CD4-positive, alpha-beta T cell treated with Interleukin-15 for 1 hour (primary cell): ENCODE results near the gene C5orf46.
"Not testable (repeated sequence)": the region's sequence is repeated elsewhere in the genome, so short reads cannot be mapped to it uniquely, and the experiment has no call there.

Experiments
- DNase-seq: peaks from one replicate; pipeline ENCODE4 v3.0.0-alpha.2; 2020

C5orf46 gene

DNA sequence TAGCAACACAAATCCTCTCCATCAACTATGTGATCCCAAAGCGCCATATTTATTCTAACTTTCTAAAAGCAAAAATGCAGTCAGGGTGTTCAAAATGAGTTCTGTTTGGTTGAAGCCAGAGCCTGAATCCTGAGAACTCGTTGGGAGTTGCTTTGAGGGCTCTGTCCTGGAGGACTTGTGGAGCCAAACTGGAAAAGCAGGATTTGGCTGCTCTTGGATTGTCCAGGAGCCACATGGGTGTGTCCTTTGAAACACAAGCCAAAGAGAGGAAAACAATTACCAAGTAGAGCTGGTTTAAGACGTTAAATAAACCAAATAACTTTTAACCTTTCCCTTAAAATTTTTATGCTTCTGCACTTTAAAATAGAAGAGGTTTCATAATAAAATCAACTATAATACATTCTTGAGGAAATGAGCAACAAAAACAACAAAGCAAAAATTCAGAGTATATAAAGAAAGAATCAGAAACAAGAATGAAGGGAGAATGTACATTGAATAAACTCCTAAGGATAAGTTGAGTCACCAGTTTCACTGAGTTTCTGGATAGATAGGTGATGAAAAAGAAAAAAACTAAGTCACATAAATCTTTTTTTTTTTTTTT, 13.5 kb downstream of the C5orf46 start:
- DNase-seq = no peak

DNA sequence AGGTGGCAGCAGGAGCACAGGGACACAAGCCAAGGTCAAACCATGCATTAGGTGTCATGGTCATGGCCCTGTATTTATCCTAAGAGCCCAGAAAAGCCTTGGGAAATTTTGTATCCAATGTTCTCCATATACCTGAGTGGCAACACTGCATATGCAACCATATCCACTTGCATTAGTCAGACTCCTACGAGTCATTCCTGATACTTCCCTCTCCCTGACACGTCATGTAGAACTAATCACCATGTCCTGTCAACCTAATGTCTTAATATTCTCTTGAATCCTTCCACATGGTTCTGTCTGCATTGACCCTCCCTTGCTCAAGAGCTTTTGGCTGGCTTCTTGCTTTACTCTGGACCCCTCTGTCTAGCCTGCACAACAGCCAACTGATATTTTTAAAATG, 18.4 kb downstream of the C5orf46 start:
- DNase-seq = no peak

DNA sequence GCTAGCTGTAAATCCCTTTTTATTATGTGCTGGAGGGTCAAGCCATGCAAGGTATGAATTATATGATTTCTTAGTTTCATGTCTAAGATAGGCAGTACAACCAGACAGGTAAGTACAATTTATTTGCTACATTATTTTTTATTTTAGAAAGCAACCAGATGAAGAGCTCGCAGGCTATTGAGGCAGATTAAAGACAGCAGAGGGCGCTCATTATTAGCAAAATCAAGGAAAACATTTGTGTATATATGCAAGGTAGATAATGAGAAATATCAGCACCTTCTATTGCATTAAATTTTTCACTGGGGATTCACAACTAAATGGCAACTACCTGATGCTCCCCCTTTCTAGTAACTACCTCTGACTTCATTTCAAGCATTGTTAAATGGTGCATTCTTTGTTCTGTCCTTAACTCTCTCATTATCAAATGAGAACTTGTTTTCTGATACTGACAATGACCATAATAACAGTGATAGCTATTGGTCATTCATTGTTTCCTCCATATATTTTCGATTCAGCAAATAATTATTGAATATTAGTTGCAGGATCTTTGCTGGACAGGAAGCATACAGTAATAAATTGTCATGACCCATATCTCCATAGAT, 19.2 kb downstream of the C5orf46 start:
- no peak for DNase-seq

DNA sequence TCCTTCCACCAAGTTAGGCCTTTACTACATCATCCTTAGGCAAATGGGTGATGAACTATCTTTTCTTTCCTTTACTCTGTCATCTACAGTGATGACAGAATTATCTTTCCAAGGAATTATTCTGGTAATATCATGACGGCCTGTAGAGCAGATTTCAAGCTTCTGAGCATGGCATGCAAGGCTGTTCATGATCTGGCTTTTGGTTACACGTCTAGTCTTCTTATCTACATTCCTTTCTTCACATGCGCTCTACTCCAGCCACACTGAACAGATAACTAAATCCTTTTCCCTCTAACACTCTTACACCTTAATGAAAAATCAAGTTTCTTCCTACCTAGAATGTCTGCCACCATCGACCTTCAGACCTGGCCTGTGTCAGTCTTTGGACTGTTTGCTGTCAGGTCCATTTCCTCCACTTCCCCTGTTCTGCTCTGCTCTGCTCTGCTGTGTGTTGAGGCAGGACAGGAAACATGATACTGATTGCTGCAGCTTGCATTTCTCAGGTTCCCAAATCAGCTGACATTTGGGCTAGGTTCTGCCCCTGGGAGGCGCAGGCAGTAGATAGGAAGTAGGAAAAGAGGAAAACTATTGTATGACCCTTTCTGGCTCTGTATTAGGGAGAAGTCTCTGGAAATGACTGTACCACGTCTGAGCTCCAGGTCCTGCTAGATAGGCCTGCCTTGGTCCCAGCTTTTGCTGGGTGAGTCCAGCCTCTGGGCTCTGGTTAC, 23.6 kb downstream of the C5orf46 start:
- DNase-seq = no peak

DNA sequence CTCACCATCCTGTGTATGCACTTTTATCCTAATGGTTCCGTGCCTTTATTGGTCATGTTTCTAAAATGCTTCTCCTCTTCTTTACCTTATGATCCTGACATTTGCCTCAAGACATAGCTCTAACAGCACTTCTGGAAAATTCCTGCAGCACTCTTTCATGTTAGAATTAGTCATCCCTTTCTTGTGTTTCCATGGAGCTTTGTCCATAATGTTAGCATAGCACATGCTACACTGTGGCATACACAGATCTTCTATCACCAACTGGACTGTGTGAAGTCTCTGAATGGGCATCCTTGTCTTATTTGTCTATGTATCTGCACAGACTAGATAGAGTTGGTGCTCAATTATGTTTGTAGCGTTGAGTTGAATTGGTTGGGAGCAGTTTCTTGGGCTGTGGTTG, 25.9 kb downstream of the C5orf46 start:
- no peak for DNase-seq

DNA sequence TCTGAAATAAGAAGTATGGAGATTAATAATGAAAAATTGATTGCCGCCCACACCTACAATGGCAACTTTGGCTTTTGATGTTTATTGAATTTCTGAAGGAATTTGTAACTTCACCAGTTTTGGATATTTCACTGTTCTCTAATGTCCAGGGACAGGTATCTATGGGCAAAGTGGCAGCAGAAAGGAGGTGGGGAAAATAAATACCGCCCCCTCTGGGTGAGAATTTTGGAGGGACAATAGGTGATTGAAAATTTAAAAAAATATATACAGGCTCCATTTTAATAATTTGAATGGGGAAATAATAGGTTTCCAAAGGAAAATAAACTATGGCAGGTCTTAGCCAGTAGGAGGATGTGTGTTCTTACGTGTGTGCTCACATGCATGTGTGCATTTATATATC, 26.6 kb downstream of the C5orf46 start:
- no peak for DNase-seq

DNA sequence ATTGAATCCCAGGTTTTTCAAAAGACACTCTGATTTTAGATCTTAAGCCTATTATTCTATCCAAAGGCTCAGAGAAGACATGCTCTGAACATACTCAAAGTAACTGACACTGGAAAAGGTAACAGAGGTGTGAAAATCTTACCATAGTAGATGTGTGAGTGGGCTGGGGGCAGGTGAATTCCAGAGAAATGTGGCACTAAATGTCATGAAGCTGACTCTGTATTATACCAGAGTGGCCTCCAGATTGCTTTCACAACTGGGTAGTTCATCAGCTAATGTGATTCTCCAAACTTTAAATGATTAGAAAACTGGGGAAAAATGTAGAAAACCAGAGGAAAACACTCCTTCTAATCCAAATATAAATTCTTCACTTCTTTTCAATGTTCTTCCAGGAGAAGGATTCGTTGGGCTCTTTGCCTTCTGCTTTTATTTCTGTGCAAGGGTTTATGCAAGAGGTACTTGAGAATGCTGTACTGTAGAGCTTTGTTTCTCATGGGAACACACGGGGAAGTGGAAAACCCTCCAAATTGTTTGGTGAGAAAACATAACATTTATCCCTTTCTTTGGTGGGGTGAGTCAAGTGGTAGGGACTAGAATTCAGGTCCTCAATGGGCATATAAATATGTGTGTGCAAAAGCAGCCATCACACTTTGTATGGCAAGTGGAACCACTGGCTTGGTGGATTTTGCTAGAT, 28.1 kb downstream of the C5orf46 start, which contains the start of gene SCGB3A2:
Gene SCGB3A2, plus strand, starts transcription at position 646 of the 694 bp plus-strand sequence. CDS start 93 bp downstream, outside the sequence.
- DNase-seq = no peak

DNA sequence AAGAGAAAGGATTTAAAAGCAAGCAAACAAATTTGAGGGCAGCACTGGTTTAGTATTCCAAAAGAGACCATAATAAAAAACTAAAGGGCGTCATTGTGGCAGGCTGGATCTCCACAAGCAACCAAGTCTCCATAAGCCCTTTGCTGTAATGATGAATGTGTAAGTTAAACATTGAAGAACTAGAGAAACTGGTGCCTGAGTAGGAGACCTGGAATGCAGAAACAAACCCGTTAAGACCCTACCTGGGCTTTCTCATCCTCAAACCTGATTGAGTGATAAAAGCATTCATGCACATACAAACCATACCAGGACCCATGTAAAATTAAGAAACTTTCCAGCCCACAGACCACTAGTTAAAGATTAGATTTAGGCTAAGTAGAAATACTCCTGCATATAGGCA, 29.7 kb downstream of the C5orf46 start:
- DNase-seq = no peak

DNA sequence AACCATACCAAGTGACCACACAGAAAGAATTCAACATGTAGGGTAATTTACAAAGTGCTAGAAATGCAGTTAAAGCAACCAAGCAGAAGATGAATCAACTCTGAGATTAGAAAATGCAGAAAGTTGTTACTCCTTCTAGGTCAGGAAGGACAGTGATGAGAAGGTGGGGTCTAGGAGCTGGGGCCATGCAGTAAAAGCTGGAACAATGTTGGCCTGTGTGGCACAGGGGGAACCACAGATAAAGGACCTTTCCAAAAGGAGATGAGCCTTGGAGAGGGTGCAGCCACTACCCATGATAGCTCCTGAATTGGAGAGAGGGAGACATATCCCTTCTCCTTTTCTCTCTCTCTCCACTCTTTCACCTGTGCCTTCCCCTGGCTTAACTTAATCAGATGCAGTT, 30.2 kb downstream of the C5orf46 start:
- DNase-seq = no peak

DNA sequence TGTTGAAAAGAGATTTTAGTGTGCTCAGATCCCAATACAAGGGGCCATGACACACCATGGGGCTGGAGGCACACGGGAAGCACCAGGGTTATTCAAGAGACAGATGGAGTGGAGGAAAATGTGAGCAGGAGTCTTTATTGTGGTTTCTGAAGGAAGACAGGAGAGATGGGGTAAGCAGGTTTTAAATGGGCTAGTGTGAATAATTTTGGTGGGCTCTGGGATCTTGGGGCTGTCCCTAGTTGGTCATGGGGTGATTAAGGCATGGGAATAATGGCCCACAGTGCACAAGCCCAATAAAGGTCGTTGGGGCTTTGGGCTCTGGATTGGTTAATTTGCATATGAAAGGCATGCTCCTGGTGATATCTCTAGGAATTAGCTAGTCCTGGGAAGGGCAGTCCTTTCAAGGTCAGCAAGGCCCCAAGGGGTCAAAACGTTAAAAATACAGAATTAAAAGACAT, 31.4 kb downstream of the C5orf46 start:
- DNase-seq = no peak

DNA sequence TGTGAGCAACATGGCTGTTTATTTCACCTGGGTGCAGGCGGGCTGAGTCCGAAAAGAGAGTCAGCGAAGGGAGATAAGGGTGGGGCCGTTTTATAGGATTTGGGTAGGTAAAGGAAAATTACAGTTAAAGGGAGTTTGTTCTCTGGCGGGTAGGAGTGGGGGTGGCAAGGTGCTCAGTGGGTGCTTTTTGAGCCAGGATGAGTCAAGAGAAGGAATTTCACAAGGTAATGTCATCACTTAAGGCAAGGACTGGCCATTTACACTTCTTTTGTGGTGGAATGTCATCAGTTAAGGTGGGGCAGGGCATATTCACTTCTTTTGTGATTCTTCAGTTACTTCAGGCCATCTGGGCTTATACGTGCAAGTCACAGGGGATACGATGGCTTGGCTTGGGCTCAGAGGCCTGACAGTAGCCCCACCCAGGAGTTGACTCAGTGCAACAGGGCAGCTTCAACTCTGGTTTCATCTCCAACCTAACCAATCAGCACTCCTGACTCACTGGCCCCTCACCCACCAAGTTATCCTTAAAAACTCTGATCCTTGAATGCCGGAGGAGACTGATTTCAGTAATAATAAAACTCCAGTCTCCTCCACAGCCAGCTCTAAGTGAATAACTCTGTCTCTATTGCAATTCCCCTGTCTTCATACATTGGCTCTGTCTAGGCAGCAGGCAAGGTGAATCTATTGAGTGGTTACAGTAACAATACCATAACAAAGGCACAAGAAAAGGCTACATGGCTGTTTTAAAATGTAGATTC, 32.0 kb downstream of the C5orf46 start:
- DNase-seq = not testable (repeated sequence)

DNA sequence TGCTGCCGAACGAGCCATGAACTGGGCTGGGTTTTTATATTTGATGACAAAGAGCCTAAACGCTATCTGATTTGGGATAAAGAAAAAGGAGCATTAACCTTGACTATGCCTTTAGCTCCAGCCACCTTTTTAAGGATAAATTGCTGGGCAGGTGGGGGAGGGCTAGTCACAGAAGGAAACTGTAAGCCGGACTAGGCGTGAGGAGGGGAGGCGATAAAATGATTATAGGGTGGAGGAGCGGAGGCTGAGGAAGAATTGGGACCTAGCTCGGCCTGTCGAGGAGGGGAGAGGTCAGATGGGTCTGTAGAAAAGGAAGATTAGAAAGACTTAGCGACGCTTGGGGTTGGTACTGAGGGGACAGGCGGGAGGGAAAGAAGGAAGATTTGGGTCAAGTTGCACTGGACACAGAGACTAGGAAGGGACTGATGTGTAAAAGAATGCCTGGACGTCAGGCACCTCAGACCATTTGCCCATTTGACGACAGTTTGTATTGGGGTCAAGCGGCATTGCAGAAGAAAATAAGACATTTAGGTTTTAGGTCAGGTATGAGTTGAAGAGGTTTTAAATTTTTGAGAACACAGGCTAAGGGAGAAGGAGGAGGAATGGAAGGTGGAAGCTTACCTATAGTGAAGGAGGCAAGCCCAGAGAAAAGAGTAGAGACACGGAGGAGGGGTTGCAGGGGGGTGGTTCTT, 33.4 kb downstream of the C5orf46 start:
- DNase-seq = not testable (repeated sequence)

DNA sequence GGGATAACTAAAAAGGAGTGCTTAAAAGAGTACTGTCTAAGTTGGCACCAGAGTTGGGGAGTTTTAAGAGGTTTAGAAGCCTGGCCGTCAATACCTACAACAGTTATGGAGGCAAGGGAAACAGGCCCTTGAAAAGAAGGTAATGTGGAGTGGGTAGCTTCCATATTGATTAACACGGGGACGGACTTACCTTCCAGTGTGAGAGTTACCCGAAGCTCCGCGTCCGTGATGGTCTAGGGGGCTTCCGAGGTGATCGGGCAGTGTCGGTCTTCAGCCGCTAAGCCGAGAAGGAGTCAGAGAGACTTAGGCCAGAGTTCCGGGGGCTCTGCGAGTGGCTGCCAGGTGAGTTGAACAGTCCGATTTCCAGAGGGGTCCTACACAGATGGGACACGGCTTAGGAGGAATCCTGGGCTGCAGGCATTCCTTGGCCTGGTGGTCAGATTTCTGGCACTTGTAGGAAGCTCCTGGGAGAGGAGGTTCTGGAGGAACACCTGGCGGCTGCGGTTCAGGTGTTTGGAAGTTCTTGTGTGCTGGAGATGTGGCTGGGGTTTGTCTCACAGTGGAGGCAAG, 34.3 kb downstream of the C5orf46 start:
- not testable (repeated sequence) for DNase-seq

DNA sequence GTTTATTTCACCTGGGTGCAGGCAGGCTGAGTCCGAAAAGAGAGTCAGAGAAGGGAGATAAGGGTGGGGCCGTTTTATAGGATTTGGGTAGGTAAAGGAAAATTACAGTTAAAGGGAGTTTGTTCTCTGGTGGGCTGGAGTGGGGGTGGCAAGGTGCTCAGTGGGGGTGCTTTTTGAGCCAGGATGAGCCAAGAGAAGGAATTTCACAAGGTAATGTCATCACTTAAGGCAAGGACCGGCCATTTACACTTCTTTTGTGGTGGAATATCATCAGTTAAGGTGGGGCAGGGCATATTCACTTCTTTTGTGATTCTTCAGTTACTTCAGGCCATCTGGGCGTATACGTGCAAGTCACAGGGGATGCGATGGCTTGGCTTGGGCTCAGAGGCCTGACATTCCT, 36.4 kb downstream of the C5orf46 start:
- not testable (repeated sequence) for DNase-seq

DNA sequence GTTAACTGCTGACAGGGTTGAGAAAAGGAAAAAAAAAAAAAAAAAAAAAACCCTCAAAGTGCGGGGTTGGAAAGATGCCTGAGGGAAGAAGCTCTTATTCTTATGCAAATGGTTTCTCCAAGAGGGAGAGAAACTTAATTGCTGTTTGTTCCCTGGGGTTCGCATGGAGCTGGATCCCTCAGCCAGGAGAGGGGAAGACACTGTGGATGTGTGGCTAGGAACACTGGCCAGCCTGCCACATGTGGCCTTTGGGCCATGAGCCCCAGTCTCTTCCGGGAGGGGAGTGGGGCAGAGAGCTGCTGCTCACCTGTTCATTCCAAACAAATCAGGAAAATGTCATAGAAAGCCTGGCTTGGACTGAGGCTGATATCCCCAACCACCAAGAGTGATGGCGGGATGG, 37.2 kb downstream of the C5orf46 start:
- DNase-seq = no peak

DNA sequence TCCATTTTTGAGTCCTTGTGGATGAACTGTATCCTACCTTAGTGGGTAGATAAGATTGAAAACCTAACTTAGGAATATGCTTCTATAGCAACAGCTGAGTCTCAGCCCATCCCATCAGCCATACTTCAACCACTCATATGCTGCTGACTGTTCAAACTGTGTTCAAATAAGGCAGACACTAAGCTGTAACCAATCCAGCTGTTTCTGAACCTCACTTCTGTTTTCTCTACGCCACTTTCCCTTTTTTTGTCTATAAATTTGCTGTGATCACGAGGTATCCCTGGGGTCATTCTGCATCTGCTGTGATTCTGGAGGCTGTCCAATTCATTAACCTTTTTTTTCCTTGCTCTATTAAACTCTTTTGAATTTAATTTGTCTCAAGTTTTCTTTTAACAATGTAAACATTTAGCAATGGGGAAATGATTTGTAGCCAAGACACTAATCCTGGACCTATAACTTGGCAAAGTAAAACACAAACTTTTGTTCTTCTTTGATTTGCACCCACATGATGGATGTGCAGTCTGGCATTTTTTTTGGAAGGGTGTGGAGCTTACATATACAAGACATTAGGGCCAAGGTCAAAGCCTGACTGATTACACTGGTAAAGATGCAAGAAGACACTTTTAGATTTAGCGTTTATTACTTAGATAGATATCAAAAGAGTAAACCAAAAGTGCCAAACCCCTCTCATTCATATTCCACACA, 42.7 kb downstream of the C5orf46 start:
- DNase-seq = no peak

DNA sequence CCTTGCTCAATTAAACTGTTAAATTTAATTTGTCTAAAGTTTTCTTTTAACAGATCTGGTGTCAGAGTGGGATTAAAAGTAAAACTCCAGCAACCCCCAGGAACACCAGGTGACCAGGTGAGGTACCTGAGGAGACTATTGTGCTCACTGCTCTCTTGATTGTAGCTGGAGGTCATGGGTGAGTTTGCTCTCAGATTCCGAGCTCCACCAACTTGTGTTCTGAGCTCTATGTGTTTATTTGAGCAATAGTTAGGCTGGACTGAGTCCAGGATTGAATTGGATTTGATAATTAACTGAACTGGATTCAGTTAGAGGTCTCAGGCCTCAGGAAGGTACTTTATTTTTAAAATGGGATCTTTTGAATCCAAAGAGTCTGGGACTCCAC, 45.7 kb downstream of the C5orf46 start:
- no peak for DNase-seq

DNA sequence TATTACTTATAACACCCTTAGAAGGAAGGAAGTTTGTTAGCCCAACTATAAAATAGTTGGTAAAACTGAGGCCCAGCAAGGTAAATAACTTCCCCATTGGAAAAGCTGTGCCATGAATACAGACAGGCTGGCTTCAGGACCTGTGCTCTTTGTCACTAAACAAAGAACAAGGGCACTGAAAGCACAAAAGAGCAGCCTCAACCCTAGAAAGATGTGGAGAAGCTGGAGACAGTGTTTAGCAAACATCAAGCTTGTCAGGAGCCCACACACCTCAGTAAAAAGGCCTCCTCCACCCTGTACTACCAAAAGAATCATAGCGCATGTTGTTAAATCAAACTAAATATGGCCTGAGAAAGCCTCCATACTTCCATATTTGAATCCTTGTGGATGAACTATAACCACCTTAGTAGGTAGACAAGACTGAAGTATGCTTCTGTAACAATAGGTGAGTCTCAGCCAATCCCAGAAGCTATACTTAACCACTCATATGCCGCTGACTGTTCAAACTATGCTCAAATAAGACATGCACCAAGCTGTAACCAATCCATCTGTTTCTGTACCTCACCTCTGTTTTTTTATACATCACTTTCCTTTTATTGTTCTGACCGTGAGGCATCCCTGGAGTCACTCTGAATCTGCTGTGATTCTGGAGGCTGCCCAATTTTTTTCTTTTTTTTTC, 46.2 kb downstream of the C5orf46 start:
- DNase-seq = no peak

DNA sequence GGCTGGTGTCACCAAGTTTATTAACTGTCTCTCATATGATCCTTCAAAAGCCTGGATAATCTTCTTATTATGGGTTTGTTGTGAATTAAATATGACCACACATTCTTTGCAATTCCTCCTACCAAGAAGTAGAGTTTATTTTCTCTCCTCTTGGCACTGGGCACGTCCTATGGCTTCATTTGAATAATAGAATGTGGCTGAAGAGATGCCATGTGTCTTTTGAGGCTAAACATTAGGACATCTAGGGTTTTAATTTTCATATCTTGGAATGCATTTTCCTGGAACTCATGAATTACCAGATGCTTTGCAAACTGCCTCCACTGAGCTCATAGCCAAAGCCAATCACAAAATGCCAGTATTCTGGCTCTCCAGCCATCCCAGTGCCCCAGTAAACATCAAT, 47.8 kb downstream of the C5orf46 start:
- DNase-seq = no peak

DNA sequence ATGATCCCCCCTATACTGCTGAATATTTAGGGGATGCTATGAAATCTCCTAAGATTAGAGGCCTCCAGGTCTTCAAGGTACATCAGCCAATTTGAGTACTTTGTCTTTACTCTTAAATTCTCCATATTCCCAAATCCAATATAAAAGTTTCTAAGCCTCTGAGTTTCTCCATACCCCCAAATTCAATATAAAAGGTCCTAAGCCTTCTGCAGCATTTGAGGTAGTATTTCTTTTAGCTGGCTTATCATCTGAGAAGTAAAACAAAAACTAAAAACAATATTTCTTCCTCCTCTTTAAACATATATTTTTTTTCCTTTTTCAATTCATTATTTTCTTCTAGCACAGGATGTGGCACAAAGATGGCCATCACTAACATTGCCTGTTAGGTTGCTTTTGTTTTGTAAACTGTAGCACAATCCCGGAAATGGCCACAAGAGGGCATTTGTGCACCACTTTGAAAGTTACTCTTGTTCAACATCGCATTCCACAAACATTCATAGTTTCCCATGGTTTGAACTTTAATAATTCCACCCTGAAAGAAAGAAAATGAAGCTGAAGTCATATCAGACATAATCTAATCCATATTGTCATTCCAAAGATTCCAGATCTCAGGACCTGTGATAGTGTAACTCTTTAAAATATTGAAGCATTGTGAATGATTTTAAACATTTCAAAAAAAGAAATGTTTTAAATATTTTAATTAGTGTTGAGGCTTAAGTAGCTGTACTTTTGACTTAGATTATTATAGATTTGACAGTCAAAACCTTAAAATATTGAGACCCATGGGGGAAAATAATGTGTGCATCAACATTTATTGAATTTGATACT, 48.8 kb downstream of the C5orf46 start:
- DNase-seq = no peak
